Fibroblast of lung (primary cell): Measurements from ENCODE around the gene TMC3.

Source experiments
- CTCF ChIP-seq, 2 donors: IDR thresholded peaks in 1 of 2; conservative IDR thresholded peaks in 1 of 2; 1 replicate in 1 of 2; 2 replicates in 1 of 2; pipeline ENCODE4 v1.5.1; 2011 to 2012; ENCODE audit warnings: low read length in 2 of 2, control low read depth in 1 of 2, inconsistent platforms in 1 of 2, low read depth in 1 of 2, mild to moderate bottlenecking in 1 of 2
- EZH2 ChIP-seq: IDR thresholded peaks from 2 replicates; pipeline ENCODE4 v1.5.1; 2012; ENCODE audit warnings: low read length, control low read depth, mild to moderate bottlenecking; ENCODE audit errors: missing control alignments

- no peak for TF ChIP-seq CTCF (conservative IDR thresholded peaks at IDR 0.05 in 1 of 2, IDR thresholded peaks at IDR 0.05 in 1 of 2; ENCODE audit: low read depth in 1 of 2, low read length in 2 of 2)
- no peak for TF ChIP-seq EZH2
Observed at GRCh38 chr15:81288616-81289015, 85.4 kb downstream of the TMC3 start.
